HUES48 (cell line): ENCODE measurements around the gene LRRC38.

Experiments
- H3K27ac ChIP-seq: one replicate; pipeline ENCODE4 v1.7.0; 2013; ENCODE audit warnings: low read depth, low read length, inconsistent platforms
- H3K27me3 ChIP-seq: 2 replicates; pipeline ENCODE4 v1.6.1; 2013; ENCODE audit warnings: mild to moderate bottlenecking, low read length; ENCODE audit not compliant: control insufficient read depth, insufficient read depth
- H3K36me3 ChIP-seq: 2 replicates; pipeline ENCODE4 v1.6.1; 2013; ENCODE audit warnings: low read length; ENCODE audit not compliant: control insufficient read depth, insufficient read depth
- H3K4me1 ChIP-seq: 2 replicates; pipeline ENCODE4 v1.6.1; 2013; ENCODE audit warnings: mild to moderate bottlenecking, low read length; ENCODE audit not compliant: control insufficient read depth, insufficient read depth
- H3K4me3 ChIP-seq: 2 replicates; pipeline ENCODE4 v1.5.1; 2013; ENCODE audit warnings: mild to moderate bottlenecking, low read depth, low read length
- H3K9ac ChIP-seq: 2 replicates; pipeline ENCODE4 v1.6.1; 2013; ENCODE audit warnings: mild to moderate bottlenecking, low read depth, low read length, moderate library complexity
- H3K9me3 ChIP-seq: 2 replicates; pipeline ENCODE4 v1.6.1; 2013; ENCODE audit warnings: low read length; ENCODE audit not compliant: control insufficient read depth, insufficient read depth

LRRC38 gene

GRCh38 chr1:13543451-13544220, 29.8 kb upstream of the LRRC38 start:
- H3K9me3 ChIP-seq: no peaks in the 10 kb centered on the region
- no peak overlapping the region for H3K4me3 ChIP-seq

GRCh38 chr1:13541435-13542215, 27.8 kb upstream of the LRRC38 start:
- no peaks in the 10 kb centered on the region for H3K9me3 ChIP-seq
- H3K27ac ChIP-seq: no peak overlapping the region
- no peak overlapping the region for H3K4me3 ChIP-seq
- no peaks in the 10 kb centered on the region for H3K36me3 ChIP-seq
- H3K27me3 ChIP-seq: no peaks in the 10 kb centered on the region
- H3K4me1 ChIP-seq: peaks cover 7% of the 10 kb centered on the region; the same call in 1 of the 2 replicates
- H3K9ac ChIP-seq: no peak overlapping the region

More at GRCh38 chr1:13543451-13544220, 29.8 kb upstream of the LRRC38 start:
- Histone ChIP-seq H3K4me1 (no peaks in the 10 kb centered on the region), H3K27ac (no peak overlapping the region), H3K36me3 (no peaks in the 10 kb centered on the region), H3K27me3 (no peaks in the 10 kb centered on the region), H3K9ac (no peak overlapping the region)

- H3K27ac ChIP-seq: no peak overlapping the region
Observed at GRCh38 chr1:13540866-13541265, 27.1 kb upstream of the LRRC38 start.

GRCh38 chr1:13539683-13540082, 25.9 kb upstream of the LRRC38 start:
- peaks cover 7% of the 10 kb centered on the region; the same call in 1 of the 2 replicates for H3K4me1 ChIP-seq
- no peaks in the 10 kb centered on the region for H3K27me3 ChIP-seq
- H3K27ac ChIP-seq: no peak overlapping the region
- no peaks in the 10 kb centered on the region for H3K9me3 ChIP-seq
- no peaks in the 10 kb centered on the region for H3K36me3 ChIP-seq
- no peak overlapping the region for H3K9ac ChIP-seq
- H3K4me3 ChIP-seq: no peak overlapping the region

More at GRCh38 chr1:13540866-13541265, 27.1 kb upstream of the LRRC38 start:
- H3K36me3 ChIP-seq: no peaks in the 10 kb centered on the region
- H3K9ac ChIP-seq: no peak overlapping the region
- H3K4me1 ChIP-seq: peaks cover 7% of the 10 kb centered on the region; the same call in 1 of the 2 replicates
- no peaks in the 10 kb centered on the region for H3K9me3 ChIP-seq
- H3K27me3 ChIP-seq: no peaks in the 10 kb centered on the region
- H3K4me3 ChIP-seq: no peak overlapping the region

GRCh38 chr1:13538832-13539231, 25.0 kb upstream of the LRRC38 start:
- H3K9me3 ChIP-seq: no peaks in the 10 kb centered on the region
- H3K9ac ChIP-seq: no peak overlapping the region
- no peaks in the 10 kb centered on the region for H3K36me3 ChIP-seq
- H3K27me3 ChIP-seq: no peaks in the 10 kb centered on the region
- no peak overlapping the region for H3K27ac ChIP-seq
- H3K4me3 ChIP-seq: no peak overlapping the region
- peaks cover 7% of the 10 kb centered on the region; the same call in 1 of the 2 replicates for H3K4me1 ChIP-seq

- H3K36me3 ChIP-seq: no peaks in the 10 kb centered on the region
- no peak overlapping the region for H3K9ac ChIP-seq
- no peak overlapping the region for H3K27ac ChIP-seq
- H3K9me3 ChIP-seq: no peaks in the 10 kb centered on the region
- H3K27me3 ChIP-seq: no peaks in the 10 kb centered on the region
- H3K4me3 ChIP-seq: no peak overlapping the region
- peaks cover 7% of the 10 kb centered on the region; the same call in 1 of the 2 replicates for H3K4me1 ChIP-seq
Observed at GRCh38 chr1:13536571-13536970, 22.8 kb upstream of the LRRC38 start.

GRCh38 chr1:13535227-13535626, 21.4 kb upstream of the LRRC38 start:
- Histone ChIP-seq H3K9ac (no peak overlapping the region), H3K4me3 (no peak overlapping the region), H3K36me3 (no peaks in the 10 kb centered on the region), H3K9me3 (no peaks in the 10 kb centered on the region), H3K27ac (no peak overlapping the region), H3K27me3 (no peaks in the 10 kb centered on the region), H3K4me1 (peaks cover 7% of the 10 kb centered on the region; the same call in 1 of the 2 replicates)

GRCh38 chr1:13528320-13528719, 14.5 kb upstream of the LRRC38 start:
- Histone ChIP-seq H3K27ac (no peak overlapping the region), H3K36me3 (no peaks in the 10 kb centered on the region), H3K4me3 (no peak overlapping the region)

GRCh38 chr1:13523780-13524477, 10.1 kb upstream of the LRRC38 start:
- H3K36me3 ChIP-seq: no peaks in the 10 kb centered on the region
- H3K9ac ChIP-seq: no peak overlapping the region
- no peaks in the 10 kb centered on the region for H3K27me3 ChIP-seq
- H3K9me3 ChIP-seq: no peaks in the 10 kb centered on the region
- no peak overlapping the region for H3K27ac ChIP-seq
- no peak overlapping the region for H3K4me3 ChIP-seq
- no peaks in the 10 kb centered on the region for H3K4me1 ChIP-seq

More at GRCh38 chr1:13528320-13528719, 14.5 kb upstream of the LRRC38 start:
- Histone ChIP-seq H3K9me3 (no peaks in the 10 kb centered on the region), H3K4me1 (no peaks in the 10 kb centered on the region), H3K27me3 (no peaks in the 10 kb centered on the region), H3K9ac (no peak overlapping the region)

- Histone ChIP-seq H3K27me3 (peaks cover 19% of the 10 kb centered on the region), H3K27ac (no peak overlapping the region), H3K9me3 (no peaks in the 10 kb centered on the region), H3K4me1 (peaks cover 3% of the 10 kb centered on the region; the same call in 1 of the 2 replicates), H3K9ac (no peak overlapping the region), H3K36me3 (no peaks in the 10 kb centered on the region), H3K4me3 (no peak overlapping the region)
Observed at GRCh38 chr1:13520985-13521384, 7.2 kb upstream of the LRRC38 start.
